ENCODE results near the gene SPAG6. TPM values are rescaled to one million over a fixed set of nuclear protein-coding genes. Genes with fewer than 3 reads are reported as not detected.
A peak's percentile ranks its signal among the peaks of the same experiment; 100 is the strongest.
"Not testable (repeated sequence)": the region's sequence is repeated elsewhere in the genome, so short reads cannot be mapped to it uniquely, and the experiment has no call there.

SPAG6 gene
- total RNA-seq, 1 donor from 2014 or later: not detected

- FAIRE-seq: peak; percentile 43
- peaks cover 39% of the 10 kb centered on the region for H3K27me3 ChIP-seq (ENCODE audit: control insufficient read depth, insufficient read depth, low read length)
Measured at GRCh38 chr10:22346096-22346661, 883 bp downstream of the SPAG6 start.

DNA sequence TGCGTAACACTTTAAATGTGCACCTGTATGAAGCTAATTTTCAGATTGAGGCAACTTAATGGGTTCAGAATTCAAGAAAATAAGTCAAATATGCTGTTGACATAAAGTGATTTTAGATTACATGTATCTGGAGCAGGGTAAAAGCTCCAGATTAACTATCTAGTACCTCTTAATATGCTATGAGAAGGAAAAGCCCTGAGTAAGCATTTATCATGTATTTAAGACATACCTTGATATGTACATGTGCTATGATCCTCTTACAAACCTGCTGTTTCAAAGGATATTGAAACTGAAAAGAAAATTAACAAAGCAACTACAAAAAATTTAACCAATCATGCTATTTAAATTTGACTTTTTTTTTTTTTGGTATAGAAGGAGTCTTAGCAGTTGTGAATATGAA lies 4.5 kb downstream of the SPAG6 start:
- Histone ChIP-seq H3K27me3 (ENCODE audit: control insufficient read depth, insufficient read depth, low read length) (peaks cover 17% of the 10 kb centered on the region), H3K4me3 (ENCODE audit: low read depth, low read length) (no peak overlapping the region), H3K36me3 (ENCODE audit: control insufficient read depth, insufficient read depth, low read length) (no peaks in the 10 kb centered on the region)
- DNase-seq (ENCODE audit: low read depth) (no peak), FAIRE-seq (no peak)
- TF ChIP-seq, protein P1, sequence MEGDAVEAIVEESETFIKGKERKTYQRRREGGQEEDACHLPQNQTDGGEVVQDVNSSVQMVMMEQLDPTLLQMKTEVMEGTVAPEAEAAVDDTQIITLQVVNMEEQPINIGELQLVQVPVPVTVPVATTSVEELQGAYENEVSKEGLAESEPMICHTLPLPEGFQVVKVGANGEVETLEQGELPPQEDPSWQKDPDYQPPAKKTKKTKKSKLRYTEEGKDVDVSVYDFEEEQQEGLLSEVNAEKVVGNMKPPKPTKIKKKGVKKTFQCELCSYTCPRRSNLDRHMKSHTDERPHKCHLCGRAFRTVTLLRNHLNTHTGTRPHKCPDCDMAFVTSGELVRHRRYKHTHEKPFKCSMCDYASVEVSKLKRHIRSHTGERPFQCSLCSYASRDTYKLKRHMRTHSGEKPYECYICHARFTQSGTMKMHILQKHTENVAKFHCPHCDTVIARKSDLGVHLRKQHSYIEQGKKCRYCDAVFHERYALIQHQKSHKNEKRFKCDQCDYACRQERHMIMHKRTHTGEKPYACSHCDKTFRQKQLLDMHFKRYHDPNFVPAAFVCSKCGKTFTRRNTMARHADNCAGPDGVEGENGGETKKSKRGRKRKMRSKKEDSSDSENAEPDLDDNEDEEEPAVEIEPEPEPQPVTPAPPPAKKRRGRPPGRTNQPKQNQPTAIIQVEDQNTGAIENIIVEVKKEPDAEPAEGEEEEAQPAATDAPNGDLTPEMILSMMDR (IDR thresholded peaks at IDR 0.05; ENCODE audit: insufficient read depth, low read length, severe bottlenecking): no peak

More at GRCh38 chr10:22346096-22346661, 883 bp downstream of the SPAG6 start:
- H3K4me3 ChIP-seq (ENCODE audit: low read depth, low read length): no peak overlapping the region
- TF ChIP-seq, protein P1 (IDR thresholded peaks at IDR 0.05; ENCODE audit: insufficient read depth, low read length, severe bottlenecking): no peak
- no peak for DNase-seq (ENCODE audit: low read depth)
- H3K36me3 ChIP-seq (ENCODE audit: control insufficient read depth, insufficient read depth, low read length): no peaks in the 10 kb centered on the region

DNA sequence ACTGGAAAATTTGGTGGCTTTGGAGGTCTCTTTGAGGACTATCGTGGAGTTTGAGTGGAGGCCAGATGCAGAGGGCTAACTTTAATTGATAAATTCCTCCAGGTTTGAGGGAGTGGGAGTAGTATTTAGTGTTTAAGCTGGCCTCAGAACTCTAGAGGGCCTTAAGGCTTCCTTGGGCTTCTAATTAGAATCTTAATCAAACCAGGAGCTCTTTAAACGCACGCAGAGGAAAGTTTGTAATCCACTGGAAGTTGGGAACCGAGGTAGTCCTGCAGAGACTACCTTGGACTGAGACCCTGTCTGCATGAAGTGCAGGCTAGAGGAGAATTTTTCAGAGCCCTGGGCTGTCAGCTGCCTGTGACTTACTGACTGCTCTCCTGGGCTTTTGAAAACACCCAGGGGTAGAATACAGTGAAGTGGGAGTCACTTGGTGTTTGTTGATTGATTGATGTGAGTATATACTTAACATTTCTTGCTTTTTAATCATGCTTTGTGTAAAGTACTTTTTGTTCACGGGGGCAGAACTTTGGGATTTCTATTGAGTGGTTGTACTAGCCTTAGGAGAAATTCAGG lies 5.9 kb downstream of the SPAG6 start:
- H3K27me3 ChIP-seq (ENCODE audit: control insufficient read depth, insufficient read depth, low read length): peaks cover 3% of the 10 kb centered on the region
- no peak for FAIRE-seq
- no peaks in the 10 kb centered on the region for H3K36me3 ChIP-seq (ENCODE audit: control insufficient read depth, insufficient read depth, low read length)
- no peak overlapping the region for H3K4me3 ChIP-seq (ENCODE audit: low read depth, low read length)
- TF ChIP-seq, protein P1 (IDR thresholded peaks at IDR 0.05; ENCODE audit: insufficient read depth, low read length, severe bottlenecking): no peak
- no peak for DNase-seq (ENCODE audit: low read depth)

DNA sequence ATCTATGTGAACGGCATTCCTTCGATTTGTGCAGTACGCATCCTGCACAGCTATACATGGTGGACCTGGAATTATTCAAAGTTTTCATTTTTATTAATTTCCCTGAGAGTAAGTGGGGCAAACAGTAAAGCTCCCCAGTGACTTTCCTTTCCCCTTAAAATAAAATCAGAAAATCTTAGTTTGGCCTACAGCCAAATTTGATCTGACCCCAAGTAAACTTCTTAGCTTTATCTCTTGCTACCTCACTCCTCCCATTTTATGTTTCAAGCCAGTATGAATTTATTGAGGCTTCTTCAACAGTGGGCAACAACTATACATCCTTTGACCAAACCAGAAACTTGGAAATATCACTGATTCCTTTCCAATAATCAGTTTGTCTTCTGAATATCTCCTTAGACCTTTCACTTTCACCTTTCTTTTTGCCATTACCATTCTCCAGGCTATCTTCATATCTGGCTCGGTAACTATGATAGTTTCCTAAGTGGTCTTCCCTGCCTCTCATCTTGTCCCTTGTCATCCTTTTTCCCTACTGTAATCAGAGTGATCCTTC lies 11.1 kb downstream of the SPAG6 start:
- DNase-seq (ENCODE audit: low read depth) (no peak), FAIRE-seq (no peak)
- H3K36me3 ChIP-seq (ENCODE audit: control insufficient read depth, insufficient read depth, low read length): no peaks in the 10 kb centered on the region
- H3K4me3 ChIP-seq (ENCODE audit: low read depth, low read length): no peak overlapping the region
- no peaks in the 10 kb centered on the region for H3K27me3 ChIP-seq (ENCODE audit: control insufficient read depth, insufficient read depth, low read length)
- TF ChIP-seq, protein P1 (IDR thresholded peaks at IDR 0.05; ENCODE audit: insufficient read depth, low read length, severe bottlenecking): no peak

DNA sequence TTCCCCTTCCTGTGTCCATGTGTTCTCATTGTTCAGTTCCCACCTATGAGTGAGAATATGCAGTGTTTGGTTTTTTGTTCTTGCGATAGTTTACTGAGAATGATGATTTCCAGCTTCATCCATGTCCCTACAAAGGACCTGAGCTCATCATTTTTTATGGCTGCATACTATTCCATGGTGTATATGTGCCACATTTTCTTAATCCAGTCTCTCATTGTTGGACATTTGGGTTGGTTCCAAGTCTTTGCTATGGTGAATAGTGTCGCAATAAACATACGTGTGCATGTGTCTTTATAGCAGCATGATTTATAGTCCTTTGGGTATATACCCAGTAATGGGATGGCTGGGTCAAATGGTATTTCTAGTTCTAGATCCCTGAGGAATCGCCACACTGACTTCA lies 12.5 kb downstream of the SPAG6 start:
- not testable (repeated sequence) for H3K4me3 ChIP-seq (ENCODE audit: low read depth, low read length); H3K36me3 ChIP-seq (ENCODE audit: control insufficient read depth, insufficient read depth, low read length); H3K27me3 ChIP-seq (ENCODE audit: control insufficient read depth, insufficient read depth, low read length); FAIRE-seq; DNase-seq (ENCODE audit: low read depth)

- DNase-seq (ENCODE audit: low read depth): no peak
- TF ChIP-seq, protein P1 (IDR thresholded peaks at IDR 0.05; ENCODE audit: insufficient read depth, low read length, severe bottlenecking): no peak
- Histone ChIP-seq H3K36me3 (ENCODE audit: control insufficient read depth, insufficient read depth, low read length) (no peaks in the 10 kb centered on the region), H3K4me3 (ENCODE audit: low read depth, low read length) (no peak overlapping the region), H3K27me3 (ENCODE audit: control insufficient read depth, insufficient read depth, low read length) (no peaks in the 10 kb centered on the region)
- FAIRE-seq: no peak
Measured at GRCh38 chr10:22363305-22363704, 18.0 kb downstream of the SPAG6 start.
